Panc1 (cell line): ENCODE data around the gene HBA1. TPM values are rescaled to one million over a fixed set of nuclear protein-coding genes. Genes with fewer than 3 reads are reported as not detected.
A peak's percentile ranks its signal among the peaks of the same experiment; 100 is the strongest.

Experiments used
- ATAC-seq: fragments of 200-7000 bp; cut with Tn5 transposase; 2 replicates; pipeline ENCODE4 v1.9.1; 2020; ENCODE audit warnings: mild to moderate bottlenecking, moderate library complexity
- BruUV-seq: library from RNA; stranded (reverse); fragments of 400-500 nt; replicated peaks from 2 replicates; lab custom pipeline; 2021; lab: Mats Ljungman, UMichigan
- CTCF ChIA-PET: fragments of 300-600 bp; sonication (Branson Sonifier 250); formaldehyde crosslinking; loops from one replicate; lab custom pipeline; 2022; ENCODE audit warnings: antibody characterized with exemption; lab: Charles Lee
- POLR2A ChIA-PET: fragments of 300-600 bp; sonication (Branson Sonifier 250); formaldehyde crosslinking; loops from one replicate; lab custom pipeline; 2022; ENCODE audit warnings: antibody characterized with exemption; lab: Charles Lee
- DNase-seq: peaks from one replicate; pipeline ENCODE4 v3.0.0-alpha.2; 2010; ENCODE audit warnings: low read depth, low spot score
- H3K27ac ChIP-seq: 2 replicates; pipeline ENCODE4 v1.5.1; 2011; ENCODE audit warnings: mild to moderate bottlenecking, low read length, inconsistent platforms
- H3K27me3 ChIP-seq: fragments of 200-500 bp; sonication (Bioruptor generic); 2 replicates; pipeline ENCODE4 v1.6.0; 2014; ENCODE audit warnings: low read length, inconsistent platforms; ENCODE audit not compliant: control insufficient read depth, insufficient read depth
- H3K36me3 ChIP-seq: fragments of 200-500 bp; sonication (Bioruptor generic); 2 replicates; pipeline ENCODE4 v1.5.1; 2014; ENCODE audit warnings: inconsistent platforms, mild to moderate bottlenecking, low read length, moderate library complexity; ENCODE audit not compliant: control insufficient read depth, insufficient read depth
- H3K4me1 ChIP-seq: 2 replicates; pipeline ENCODE4 v1.5.1; 2011; ENCODE audit warnings: inconsistent platforms, mild to moderate bottlenecking, low read length, moderate library complexity; ENCODE audit not compliant: control insufficient read depth, insufficient read depth
- H3K4me3 ChIP-seq, 2 experiments: 2 replicates each; pipeline ENCODE4 v1.5.1; 2011 to 2012; ENCODE audit warnings: low read depth in 2 of 2, low read length in 2 of 2, mild to moderate bottlenecking in 2 of 2, inconsistent platforms in 1 of 2, moderate library complexity in 1 of 2
- H3K9me3 ChIP-seq: fragments of 200-500 bp; sonication (Bioruptor generic); 2 replicates; pipeline ENCODE4 v1.5.1; 2014; ENCODE audit warnings: low read depth, mild to moderate bottlenecking, inconsistent platforms, low read length, moderate library complexity; ENCODE audit not compliant: control insufficient read depth, insufficient read depth
- CTCF ChIP-seq: fragments of 450-650 bp; IDR thresholded peaks from 2 replicates; pipeline ENCODE4 v1.5.1; 2017; ENCODE audit warnings: mild to moderate bottlenecking
- POLR2AphosphoS5 ChIP-seq: IDR thresholded peaks from 2 replicates; pipeline ENCODE4 v1.6.1; 2012; ENCODE audit warnings: mild to moderate bottlenecking, low read depth, low read length, moderate library complexity
- REST ChIP-seq, 2 experiments: IDR thresholded peaks; 2 replicates each; pipeline ENCODE4 v1.6.1; 2011 to 2012; ENCODE audit warnings: low read depth in 2 of 2, control low read depth in 1 of 2, low read length in 1 of 2, mild to moderate bottlenecking in 1 of 2, moderate library complexity in 1 of 2; ENCODE audit not compliant: insufficient read depth in 1 of 2
- SIN3A ChIP-seq: IDR thresholded peaks from 2 replicates; pipeline ENCODE4 v1.6.1; 2012; ENCODE audit warnings: low read depth, mild to moderate bottlenecking, low read length, moderate library complexity, borderline replicate concordance; ENCODE audit not compliant: insufficient read depth
- TCF7L2 ChIP-seq: IDR thresholded peaks from 2 replicates; pipeline ENCODE4 v1.6.1; 2011; ENCODE audit warnings: mild to moderate bottlenecking, low read depth, low read length, inconsistent platforms
- in situ Hi-C: cut with HindIII; loops from 2 replicates; pipeline ENCODE4 v1.10.0; 2016; ENCODE audit warnings: low sequenced_read_pairs, low pct_unique_long_range_greater_than_20kb
- intact Hi-C: fragments of 100-400 bp; cut with micrococcal nuclease; formaldehyde crosslinking; loops from one replicate; pipeline ENCODE4 v1.10.0; 2022; ENCODE audit not compliant: unreplicated experiment
- total RNA-seq: library from RNA; stranded (reverse); gene quantifications from one replicate; pipeline ENCODE4 v1.2.1, GENCODE V29; 2021; ENCODE audit not compliant: unreplicated experiment

HBA1 gene
- total RNA-seq, 1 experiment from 2014 or later, result 4.4 TPM

DNA sequence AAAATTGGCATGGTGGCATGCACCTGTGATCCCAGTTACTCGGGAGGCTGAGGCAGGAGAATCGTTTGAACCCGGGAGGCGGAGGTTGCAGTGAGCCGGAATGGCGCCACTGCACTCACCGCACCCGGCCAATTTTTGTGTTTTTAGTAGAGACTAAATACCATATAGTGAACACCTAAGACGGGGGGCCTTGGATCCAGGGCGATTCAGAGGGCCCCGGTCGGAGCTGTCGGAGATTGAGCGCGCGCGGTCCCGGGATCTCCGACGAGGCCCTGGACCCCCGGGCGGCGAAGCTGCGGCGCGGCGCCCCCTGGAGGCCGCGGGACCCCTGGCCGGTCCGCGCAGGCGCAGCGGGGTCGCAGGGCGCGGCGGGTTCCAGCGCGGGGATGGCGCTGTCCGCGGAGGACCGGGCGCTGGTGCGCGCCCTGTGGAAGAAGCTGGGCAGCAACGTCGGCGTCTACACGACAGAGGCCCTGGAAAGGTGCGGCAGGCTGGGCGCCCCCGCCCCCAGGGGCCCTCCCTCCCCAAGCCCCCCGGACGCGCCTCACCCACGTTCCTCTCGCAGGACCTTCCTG is 3.7 kb downstream of the HBA1 start, which contains the start of gene HBQ1:
HBQ1 (plus strand) TSS at position 359 of the 575 bp plus-strand sequence; CDS start at position 387, 28 bp downstream.
- peaks cover 6% of the 10 kb centered on the region; the same call in 1 of the 2 replicates for H3K4me1 ChIP-seq
- CTCF ChIA-PET, result interaction anchor here (0.7 to 0.9 kb wide), 2 partner anchors 10 to 75 kb away, joined by 3 read pairs; no protein-coding TSS in a partner anchor
- no TSS peak for BruUV-seq
- ATAC-seq, result peak; percentile 48
- intact Hi-C loops (loop anchor here (2.0 kb wide), 1 partner anchor 73 kb away; no protein-coding TSS in a partner anchor), in situ Hi-C loops (no loop called here)
- TF ChIP-seq SIN3A, result no peak
- peak; percentile 95 for TF ChIP-seq CTCF
- TF ChIP-seq REST (IDR thresholded peaks at IDR 0.05; ENCODE audit: insufficient read depth in 1 of 2, low read depth in 2 of 2, low read length in 1 of 2), result peak in 1 of 2 experiments; percentile 73; a peak in 1 of 4 replicates
- H3K36me3 ChIP-seq, result no peaks in the 10 kb centered on the region
- H3K27ac ChIP-seq, result peak within 1 kb of the TSS; percentile 69
- peak within 1 kb of the TSS; percentile 43 to 51 for H3K4me3 ChIP-seq
- POLR2A ChIA-PET, result no interaction called here
- H3K27me3 ChIP-seq, result no peaks in the 10 kb centered on the region
- no peak for DNase-seq
- no peaks in the 10 kb centered on the region for H3K9me3 ChIP-seq

DNA sequence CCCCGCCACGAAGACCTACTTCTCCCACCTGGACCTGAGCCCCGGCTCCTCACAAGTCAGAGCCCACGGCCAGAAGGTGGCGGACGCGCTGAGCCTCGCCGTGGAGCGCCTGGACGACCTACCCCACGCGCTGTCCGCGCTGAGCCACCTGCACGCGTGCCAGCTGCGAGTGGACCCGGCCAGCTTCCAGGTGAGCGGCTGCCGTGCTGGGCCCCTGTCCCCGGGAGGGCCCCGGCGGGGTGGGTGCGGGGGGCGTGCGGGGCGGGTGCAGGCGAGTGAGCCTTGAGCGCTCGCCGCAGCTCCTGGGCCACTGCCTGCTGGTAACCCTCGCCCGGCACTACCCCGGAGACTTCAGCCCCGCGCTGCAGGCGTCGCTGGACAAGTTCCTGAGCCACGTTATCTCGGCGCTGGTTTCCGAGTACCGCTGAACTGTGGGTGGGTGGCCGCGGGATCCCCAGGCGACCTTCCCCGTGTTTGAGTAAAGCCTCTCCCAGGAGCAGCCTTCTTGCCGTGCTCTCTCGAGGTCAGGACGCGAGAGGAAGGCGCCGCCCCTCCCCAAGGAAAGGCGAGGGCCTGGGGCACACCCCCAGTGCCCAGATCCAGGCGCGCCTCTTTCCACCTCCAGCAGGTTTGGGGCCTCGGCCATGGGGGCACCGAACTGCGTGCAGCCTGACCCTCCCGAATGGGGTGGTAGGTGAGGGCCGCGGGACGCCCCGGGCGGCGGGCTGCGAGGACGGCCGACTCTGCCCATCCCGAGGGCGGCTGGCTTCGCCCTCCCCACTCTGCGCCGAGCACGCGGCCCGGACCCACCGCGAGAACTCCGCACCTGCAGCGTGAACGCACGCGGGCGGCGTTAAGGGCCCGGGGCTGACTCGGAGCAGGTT is 4.4 kb downstream of the HBA1 start:
- no peaks in the 10 kb centered on the region for H3K36me3 ChIP-seq
- H3K4me3 ChIP-seq, result peak overlapping the region; percentile 43 to 51
- ChIA-PET POLR2A (no interaction called here), CTCF (interaction anchor here (0.7 to 0.9 kb wide), 3 partner anchors 10 to 84 kb away, joined by 3 read pairs; no protein-coding TSS in a partner anchor)
- no peak for TF ChIP-seq CTCF
- TF ChIP-seq REST (IDR thresholded peaks at IDR 0.05; ENCODE audit: insufficient read depth in 1 of 2, low read depth in 2 of 2, low read length in 1 of 2), result 0 out of 4 replicates have a peak, but pooled peaks of 1 of the 2 experiments have one; percentile 53
- TF ChIP-seq TCF7L2, result no peak
- peak; percentile 81; the same call in 1 of the 2 replicates for TF ChIP-seq SIN3A
- peak; percentile 78 for TF ChIP-seq POLR2AphosphoS5
- ATAC-seq (peak; percentile 84), DNase-seq (no peak)
- H3K4me1 ChIP-seq, result peaks cover 6% of the 10 kb centered on the region; the same call in 1 of the 2 replicates
- H3K27ac ChIP-seq, result peak overlapping the region; percentile 69
- no peaks in the 10 kb centered on the region for H3K9me3 ChIP-seq
- in situ Hi-C loops (no loop called here), intact Hi-C loops (loop anchor here (2.0 kb wide), 1 partner anchor 74 kb away; no protein-coding TSS in a partner anchor)
- no peaks in the 10 kb centered on the region for H3K27me3 ChIP-seq
- BruUV-seq, result no TSS peak
